Stimulated activated CD4-positive, alpha-beta T cell treated with anti-CD3 and anti-CD28 coated beads, Interleukin-1b, Interleukin-23, amount 100 ng/mL, for 1 hour (primary cell): ENCODE measurements around the gene RERE.

Source experiments
- DNase-seq, 2 donors: peaks; one replicate each; pipeline ENCODE4 v3.0.0-alpha.2; 2020; ENCODE audit warnings: low read depth in 2 of 2

RERE gene

DNA sequence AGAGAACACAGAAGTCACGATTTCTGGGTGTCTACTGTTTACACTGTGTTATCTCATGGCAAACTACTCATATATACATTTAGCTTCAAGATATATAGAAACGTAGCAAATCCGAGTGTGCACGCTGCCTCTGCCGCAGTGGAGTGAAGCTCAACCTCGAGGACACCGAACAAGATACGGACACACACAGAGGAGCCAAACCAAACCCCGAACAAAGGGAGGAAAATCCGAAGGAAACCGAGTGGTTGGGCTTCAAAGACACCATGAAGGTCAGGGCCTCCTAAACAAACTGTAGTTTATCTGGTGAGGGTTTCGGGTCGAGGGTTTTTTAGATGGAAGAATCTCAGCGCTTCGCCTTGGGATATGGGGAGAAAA, 465.0 kb downstream of the RERE start:
- no peak for DNase-seq

GRCh38 chr1:8351693-8352470, 465.6 kb downstream of the RERE start:
- no peak for DNase-seq

GRCh38 chr1:8350914-8351684, 466.3 kb downstream of the RERE start:
- DNase-seq, result no peak

- DNase-seq, result no peak
Measured at GRCh38 chr1:8349961-8350360, 467.5 kb downstream of the RERE start.

GRCh38 chr1:8349473-8349865, 468.0 kb downstream of the RERE start:
- DNase-seq, result no peak

DNA sequence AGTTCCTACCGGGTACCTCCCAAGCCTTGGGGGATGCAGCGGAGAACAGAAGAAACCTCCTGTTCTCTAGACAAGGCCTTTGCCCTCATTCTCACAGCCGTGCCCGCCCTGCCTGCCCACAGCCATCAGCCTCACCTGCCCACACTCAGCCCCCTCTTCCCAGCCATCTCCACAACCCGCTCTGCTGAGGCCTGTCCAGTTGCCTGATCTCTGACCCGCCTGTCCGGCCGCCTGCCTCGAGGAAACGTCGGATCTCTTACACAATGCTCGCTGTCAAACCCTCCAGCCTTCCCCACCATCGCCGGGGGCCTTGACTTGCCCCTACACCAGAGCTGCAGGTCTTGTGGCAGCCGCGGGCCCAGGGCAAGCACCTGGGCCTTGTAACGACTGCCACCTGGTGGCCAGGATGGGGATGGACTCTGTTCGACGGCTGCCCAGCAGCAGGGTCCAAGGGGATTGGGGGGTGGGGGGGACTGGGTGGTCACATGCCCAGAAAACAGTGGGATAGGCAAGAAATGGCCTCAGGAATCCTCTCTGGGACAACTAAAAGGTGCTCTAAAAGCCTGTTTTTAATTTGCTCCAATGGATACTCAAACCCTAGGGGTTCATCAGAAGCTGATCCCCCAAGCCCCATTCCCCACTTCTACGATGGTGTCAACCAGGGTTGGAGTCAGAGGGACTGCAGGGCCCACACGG, 468.5 kb downstream of the RERE start:
- DNase-seq, result peak; percentile 43 to 63

DNA sequence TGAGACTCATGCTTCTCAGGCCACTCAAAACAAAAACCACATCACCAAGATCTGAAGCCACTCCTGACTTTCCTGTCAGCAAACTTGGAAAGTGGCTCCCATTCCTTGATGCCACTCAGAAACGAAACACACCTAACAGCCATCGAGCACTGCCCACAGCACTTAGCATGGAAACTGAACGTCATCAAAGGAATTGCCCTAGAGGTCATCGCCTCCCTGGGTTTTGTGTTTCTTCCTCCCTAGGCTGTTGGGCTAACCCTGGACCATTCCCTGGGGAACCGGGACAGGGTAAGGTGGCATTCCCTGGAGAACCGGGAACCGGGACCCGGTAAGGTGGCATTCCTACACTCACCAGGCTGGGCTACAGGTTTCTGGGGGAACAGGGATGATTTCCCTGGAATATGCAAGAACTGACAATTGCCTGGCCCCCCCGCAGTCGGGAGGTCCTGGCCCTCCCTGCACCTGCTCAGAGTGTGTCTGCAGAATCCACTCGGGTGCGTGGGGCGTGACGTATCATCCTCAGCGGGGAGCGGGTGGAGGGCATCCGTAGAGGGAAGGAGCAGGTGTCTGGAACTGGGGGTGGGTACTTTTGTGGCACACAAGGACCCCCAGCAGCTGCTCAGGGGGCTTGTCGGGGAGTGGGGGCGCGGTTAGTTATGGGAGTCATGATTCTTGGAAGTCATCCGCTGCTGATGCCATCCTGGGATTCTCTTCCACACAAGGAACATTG, 469.2 kb downstream of the RERE start:
- no peak for DNase-seq

DNA sequence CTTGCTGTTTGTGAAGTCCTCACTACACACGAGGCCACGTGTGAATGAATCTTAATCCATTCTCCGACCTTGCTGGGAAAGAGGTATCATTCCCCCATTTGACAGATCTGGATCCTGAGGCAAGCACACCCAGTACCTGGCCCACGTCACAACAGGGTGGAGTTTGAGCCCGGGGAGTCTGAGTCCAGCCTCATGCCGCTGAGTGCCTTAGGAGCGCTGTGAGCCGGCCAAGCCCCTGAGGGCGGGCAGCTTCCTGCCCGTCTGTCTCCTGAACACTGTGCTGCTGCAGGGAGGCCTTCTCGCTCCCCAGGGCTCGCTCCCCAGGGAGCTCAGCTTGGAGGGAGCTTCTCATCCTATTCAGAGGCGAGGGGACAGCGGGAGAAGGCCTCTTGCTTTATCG, 469.8 kb downstream of the RERE start:
- no peak for DNase-seq

DNA sequence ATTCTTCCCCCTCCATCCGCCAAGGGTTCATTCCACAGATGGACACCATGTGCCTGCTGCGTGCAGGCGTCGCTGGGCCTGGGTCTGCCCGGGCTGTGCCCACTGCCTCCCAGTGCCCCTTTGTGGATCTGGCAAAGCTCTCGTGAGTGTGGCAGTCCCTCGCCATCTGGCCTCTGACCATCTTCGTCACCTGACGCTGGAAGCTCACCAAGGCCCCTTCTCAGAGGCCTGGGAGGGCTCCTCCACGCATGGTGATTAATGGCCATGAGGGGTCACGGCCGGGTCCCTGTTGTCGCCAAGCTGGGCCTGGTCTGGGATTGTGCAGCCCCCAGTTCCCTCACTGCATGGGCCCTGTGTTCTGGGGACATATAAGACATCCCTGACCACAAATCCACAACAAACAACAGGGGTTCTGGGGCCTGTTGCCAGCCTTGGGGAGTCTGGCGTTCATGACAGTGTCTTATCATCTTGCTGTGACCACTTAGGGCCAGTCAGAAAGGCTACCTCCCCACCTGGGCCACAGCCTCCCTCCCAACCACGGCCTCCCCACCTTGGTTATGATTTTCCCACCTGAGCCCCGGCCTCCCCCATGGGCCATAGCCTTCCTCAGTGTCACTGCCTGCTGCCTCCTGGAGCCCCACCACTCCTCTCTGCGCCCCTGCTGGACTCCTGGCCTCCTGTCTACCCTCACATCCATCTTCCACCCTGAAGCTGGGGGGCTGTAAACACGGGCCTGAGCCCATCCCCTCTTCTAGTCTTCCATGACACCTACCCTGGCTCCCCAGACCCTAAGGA, 471.6 kb downstream of the RERE start:
- no peak for DNase-seq

DNA sequence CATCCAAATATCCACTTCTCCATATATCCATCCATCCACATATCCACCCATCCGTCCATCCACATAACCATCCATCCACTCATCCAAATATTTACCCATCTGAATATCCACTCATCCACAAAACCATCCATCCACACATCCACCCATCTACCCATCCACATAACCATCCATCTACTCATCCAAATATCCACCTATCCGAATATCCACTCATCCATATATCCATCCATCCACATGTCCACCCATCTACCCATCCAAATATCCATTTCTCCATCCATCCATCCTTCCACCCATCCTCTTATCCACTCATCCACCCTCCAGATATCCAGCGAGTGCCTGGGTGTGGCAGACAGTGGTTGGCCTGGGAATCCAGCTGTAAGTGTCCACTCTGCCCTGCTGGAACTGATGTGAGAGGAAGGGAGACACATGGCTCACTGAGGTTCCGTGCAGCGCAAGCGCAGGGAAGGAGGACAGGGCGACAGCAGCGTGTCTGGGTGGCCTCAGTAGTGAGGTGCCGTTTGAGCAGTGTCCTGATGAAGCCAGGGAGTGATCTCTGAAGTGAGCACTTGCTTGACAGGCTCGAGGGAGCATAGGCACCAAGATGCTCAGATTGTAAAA, 472.4 kb downstream of the RERE start:
- no peak for DNase-seq

GRCh38 chr1:8343464-8344001, 473.9 kb downstream of the RERE start:
- no peak for DNase-seq

DNA sequence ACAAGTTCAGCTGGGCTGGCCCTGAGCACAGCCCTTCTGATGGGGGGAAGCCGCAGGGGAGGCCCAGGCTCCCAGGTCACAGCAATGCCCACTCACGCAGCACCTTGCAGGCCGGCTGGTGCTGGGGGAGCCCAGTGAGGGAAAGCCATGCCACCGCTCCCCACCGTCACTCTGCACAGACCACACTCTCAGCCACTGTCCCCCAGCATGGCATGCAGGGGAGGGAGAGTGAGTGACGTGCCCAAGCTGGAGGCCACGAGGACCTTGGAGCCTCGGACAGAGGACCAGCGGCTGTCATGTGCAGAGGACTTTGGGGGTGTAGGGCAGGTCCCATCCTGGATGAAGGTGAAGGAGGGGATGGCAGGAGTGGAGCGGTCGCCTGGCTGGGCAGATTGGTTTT, 474.4 kb downstream of the RERE start:
- no peak for DNase-seq

- no peak for DNase-seq
Measured at GRCh38 chr1:8342325-8342724, 475.1 kb downstream of the RERE start.

DNA sequence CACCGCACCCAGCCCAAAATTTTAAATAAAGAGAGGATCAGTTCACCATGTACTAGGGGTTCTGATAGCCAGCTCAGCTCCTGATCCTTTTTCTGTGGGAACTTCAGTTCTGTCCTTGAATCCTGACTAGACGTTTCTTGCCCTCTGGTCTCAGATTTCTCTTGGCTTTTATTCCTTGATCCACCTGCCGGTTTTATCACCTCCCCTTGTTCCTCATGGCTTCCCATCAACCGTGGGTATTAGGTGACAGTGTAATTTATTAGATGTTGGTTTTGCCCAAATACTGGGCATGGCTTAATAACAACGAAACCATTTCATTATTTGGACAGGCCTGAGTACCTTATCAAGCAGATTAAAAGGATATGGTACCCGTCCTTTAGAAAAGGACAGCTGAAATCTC, 477.0 kb downstream of the RERE start:
- no peak for DNase-seq

- no peak for DNase-seq
Measured at GRCh38 chr1:8339203-8339600, 478.2 kb downstream of the RERE start.

GRCh38 chr1:8338526-8339202, 478.8 kb downstream of the RERE start:
- no peak for DNase-seq

GRCh38 chr1:8337776-8338525, 479.5 kb downstream of the RERE start:
- no peak for DNase-seq

GRCh38 chr1:8335246-8335645, 482.2 kb downstream of the RERE start:
- DNase-seq, result no peak
